Breast epithelium (tissue), 4 donors: ENCODE data around the gene AFAP1. TPM values are rescaled to one million over a fixed set of nuclear protein-coding genes. Genes with fewer than 3 reads are reported as not detected.
A peak's percentile ranks its signal among the peaks of the same experiment; 100 is the strongest.

Source experiments
- DNase-seq, 2 donors: peaks; one replicate each; pipeline ENCODE4 v3.0.0-alpha.2; 2019; ENCODE audit warnings: low spot score in 2 of 2
- H3K27ac ChIP-seq, 2 donors: fragments of 200-600 bp; sonication (generic) in 1 of 2; one replicate each; pipeline ENCODE4 v1.5.1; 2016 to 2019; ENCODE audit warnings: mild to moderate bottlenecking in 1 of 2
- H3K27me3 ChIP-seq, 2 donors: fragments of 200-600 bp; sonication (generic) in 1 of 2; one replicate each; pipeline versions ENCODE4 v1.5.1 to v1.6.0; 2017 to 2019; ENCODE audit warnings: control low read depth in 1 of 2, mild to moderate bottlenecking in 1 of 2
- H3K36me3 ChIP-seq: fragments of 200-600 bp; one replicate; pipeline ENCODE4 v1.5.1; 2019
- H3K4me1 ChIP-seq, 2 donors: fragments of 200-600 bp; sonication (generic); one replicate each; pipeline ENCODE4 v1.5.1; 2016 to 2019; ENCODE audit warnings: control low read depth in 1 of 2
- H3K4me3 ChIP-seq, 3 donors: fragments of 200-600 bp; sonication (generic); 1 replicate in 2 of 3; 2 replicates in 1 of 3; pipeline ENCODE4 v1.5.1; 2016 to 2019; ENCODE audit warnings: mild to moderate bottlenecking in 3 of 3, moderate library complexity in 2 of 3
- H3K9me3 ChIP-seq, 2 donors: fragments of 200-600 bp; sonication (generic) in 1 of 2; one replicate each; pipeline ENCODE4 v1.5.1; 2016 to 2019; ENCODE audit warnings: control low read depth in 1 of 2
- POLR2A ChIP-seq: fragments of 450-650 bp; IDR thresholded peaks from one replicate; pipeline ENCODE4 v1.6.1; 2016; ENCODE audit warnings: antibody characterized with exemption, mild to moderate bottlenecking, moderate library complexity
- POLR2AphosphoS5 ChIP-seq, 3 donors: sonication (generic); formaldehyde crosslinking; IDR thresholded peaks; one replicate each; pipeline ENCODE4 v1.6.1; 2017; ENCODE audit warnings: antibody characterized with exemption in 3 of 3
- intact Hi-C: fragments of 100-400 bp; cut with DNase I; formaldehyde crosslinking; loops from one replicate; pipeline ENCODE4 v1.15.1; 2023; ENCODE audit warnings: low total_unique reads
- total RNA-seq, 3 donors: library from RNA; depleted of rRNA; stranded (reverse); fragments of >200 nt; gene quantifications; one replicate each; pipeline ENCODE4 v1.1.0, GENCODE V29; 2016
- TF ChIP-seq, protein P1 (sequence below), 3 donors: fragments of 450-650 bp; IDR thresholded peaks; one replicate each; pipeline ENCODE4 v1.5.1; 2016 to 2017; ENCODE audit warnings: antibody characterized with exemption in 3 of 3, mild to moderate bottlenecking in 3 of 3, moderate library complexity in 3 of 3

AFAP1 gene
- total RNA-seq, 3 donors from 2014 or later: 14.5 to 21.6 (median 16.6) TPM

DNA sequence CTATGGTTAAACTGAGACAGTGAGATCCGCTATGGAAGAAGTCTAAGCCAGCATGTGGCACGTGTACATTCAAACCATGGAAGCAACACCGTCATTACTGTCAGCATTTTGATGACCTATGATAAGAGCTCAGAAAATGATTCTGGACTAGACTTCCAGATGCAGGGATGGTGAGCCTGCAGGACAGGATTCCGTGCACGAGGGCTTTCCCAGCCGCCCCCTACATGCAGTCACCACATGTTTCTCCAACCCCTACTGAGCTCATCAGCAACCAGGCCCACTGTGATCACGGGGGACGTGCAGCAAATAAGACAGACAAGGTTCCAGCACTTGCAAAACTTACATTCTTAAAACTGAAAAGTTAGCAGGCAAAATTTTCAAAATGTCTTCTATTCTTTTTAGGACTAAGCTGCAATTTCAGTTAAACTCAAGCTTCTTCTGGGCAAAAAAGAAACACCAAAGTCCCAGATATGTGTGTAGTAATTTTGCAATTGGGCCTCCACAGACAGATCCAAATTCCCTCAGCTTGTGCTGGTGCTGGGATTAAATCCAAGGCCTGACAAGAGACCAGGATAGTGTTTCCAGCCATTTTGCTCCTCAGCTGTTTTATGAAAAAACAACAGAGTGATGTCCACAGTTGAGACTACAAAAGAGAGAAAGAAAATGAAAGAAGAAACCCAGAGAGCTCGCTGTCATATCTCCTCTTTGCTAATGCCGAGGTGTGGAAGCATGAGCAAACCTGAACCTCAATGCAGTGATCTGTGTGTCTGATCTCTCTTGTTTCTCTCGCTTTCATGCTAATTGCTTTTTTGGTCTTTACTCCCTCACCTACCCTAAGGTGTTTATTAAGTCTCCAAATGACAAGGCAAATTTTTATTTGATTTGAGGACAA lies 118.2 kb downstream of the AFAP1 start:
- no peak for DNase-seq
- H3K27ac ChIP-seq: peak overlapping the region; percentile 17 to 45
- intact Hi-C loops: no loop called here
- H3K4me3 ChIP-seq: no peak overlapping the region
- TF ChIP-seq POLR2AphosphoS5 (IDR thresholded peaks at IDR 0.05) (no peak), POLR2A (no peak)
- TF ChIP-seq, protein P1, sequence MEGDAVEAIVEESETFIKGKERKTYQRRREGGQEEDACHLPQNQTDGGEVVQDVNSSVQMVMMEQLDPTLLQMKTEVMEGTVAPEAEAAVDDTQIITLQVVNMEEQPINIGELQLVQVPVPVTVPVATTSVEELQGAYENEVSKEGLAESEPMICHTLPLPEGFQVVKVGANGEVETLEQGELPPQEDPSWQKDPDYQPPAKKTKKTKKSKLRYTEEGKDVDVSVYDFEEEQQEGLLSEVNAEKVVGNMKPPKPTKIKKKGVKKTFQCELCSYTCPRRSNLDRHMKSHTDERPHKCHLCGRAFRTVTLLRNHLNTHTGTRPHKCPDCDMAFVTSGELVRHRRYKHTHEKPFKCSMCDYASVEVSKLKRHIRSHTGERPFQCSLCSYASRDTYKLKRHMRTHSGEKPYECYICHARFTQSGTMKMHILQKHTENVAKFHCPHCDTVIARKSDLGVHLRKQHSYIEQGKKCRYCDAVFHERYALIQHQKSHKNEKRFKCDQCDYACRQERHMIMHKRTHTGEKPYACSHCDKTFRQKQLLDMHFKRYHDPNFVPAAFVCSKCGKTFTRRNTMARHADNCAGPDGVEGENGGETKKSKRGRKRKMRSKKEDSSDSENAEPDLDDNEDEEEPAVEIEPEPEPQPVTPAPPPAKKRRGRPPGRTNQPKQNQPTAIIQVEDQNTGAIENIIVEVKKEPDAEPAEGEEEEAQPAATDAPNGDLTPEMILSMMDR (IDR thresholded peaks at IDR 0.05): no peak
- H3K9me3 ChIP-seq: no peaks in the 10 kb centered on the region
- H3K36me3 ChIP-seq: no peaks in the 10 kb centered on the region
- H3K27me3 ChIP-seq: no peaks in the 10 kb centered on the region
- no peaks in the 10 kb centered on the region for H3K4me1 ChIP-seq

DNA sequence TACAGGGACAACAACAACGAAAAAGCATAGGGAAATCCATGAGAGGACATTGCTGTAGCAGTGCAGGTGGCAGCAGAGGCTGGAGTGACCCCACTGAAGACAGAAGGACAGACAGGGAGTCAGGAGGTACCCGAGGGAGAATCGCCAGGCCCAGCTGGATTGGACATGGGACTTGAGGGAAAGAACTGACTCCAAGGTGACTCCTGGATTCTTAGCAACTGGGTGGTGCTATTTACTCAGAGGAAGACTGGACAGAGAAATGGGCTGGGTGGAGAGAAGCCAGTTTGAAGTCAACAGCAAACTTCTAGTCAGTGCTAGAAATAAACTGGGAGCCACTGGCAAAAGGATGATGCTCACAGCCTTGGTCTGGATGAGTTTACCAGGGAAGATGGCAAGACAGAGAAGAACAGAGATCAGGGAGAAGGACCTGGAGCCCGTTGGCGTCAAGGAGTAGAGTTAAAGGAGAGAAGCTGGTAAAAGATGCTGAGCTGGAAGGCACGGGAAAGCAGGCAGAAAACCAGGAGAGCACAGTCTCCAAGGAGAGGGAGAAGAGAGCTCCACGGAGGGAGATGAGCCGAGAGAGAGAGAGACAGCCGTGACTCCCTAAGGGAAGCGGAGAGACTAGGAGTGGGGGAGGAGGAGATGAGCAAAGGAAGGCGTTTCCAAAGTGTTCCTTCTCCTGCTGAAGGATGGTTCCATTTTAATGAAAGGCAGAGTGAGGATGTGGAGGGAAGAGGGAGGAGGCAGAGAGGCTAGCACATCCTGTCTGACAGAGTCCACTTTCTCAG lies 119.4 kb downstream of the AFAP1 start:
- Histone ChIP-seq H3K27me3 (no peaks in the 10 kb centered on the region), H3K36me3 (no peaks in the 10 kb centered on the region), H3K27ac (peak overlapping the region in 1 of 2 donors; percentile 54), H3K4me3 (no peak overlapping the region), H3K4me1 (no peaks in the 10 kb centered on the region), H3K9me3 (no peaks in the 10 kb centered on the region)
- TF ChIP-seq POLR2AphosphoS5 (IDR thresholded peaks at IDR 0.05): no peak
- no peak for TF ChIP-seq POLR2A
- TF ChIP-seq, protein P1 (IDR thresholded peaks at IDR 0.05): no peak
- no peak for DNase-seq
- intact Hi-C loops: no loop called here

DNA sequence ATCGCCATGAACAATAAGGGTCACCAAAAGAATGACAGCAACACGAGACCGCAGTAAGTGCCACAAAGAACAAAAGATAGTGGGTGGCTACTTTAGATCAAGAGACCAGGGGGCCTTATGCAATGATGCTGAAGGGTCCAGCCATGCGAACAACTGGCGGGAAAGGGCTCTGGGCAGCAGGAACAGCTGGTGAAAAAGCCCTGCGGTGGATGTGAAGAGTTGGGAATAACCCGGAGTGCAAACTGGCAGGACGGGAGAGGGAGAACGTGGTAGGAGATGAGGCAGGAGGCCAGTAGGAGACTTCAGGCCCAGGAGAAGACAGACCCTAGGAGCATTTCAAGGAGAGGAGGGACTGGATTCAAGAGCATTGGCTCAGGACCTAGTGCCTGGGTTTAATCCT lies 120.2 kb downstream of the AFAP1 start:
- intact Hi-C loops: no loop called here
- no peak overlapping the region for H3K27ac ChIP-seq
- no peaks in the 10 kb centered on the region for H3K9me3 ChIP-seq
- TF ChIP-seq, protein P1 (IDR thresholded peaks at IDR 0.05): no peak
- peaks cover 2% of the 10 kb centered on the region for H3K36me3 ChIP-seq
- H3K27me3 ChIP-seq: no peaks in the 10 kb centered on the region
- no peaks in the 10 kb centered on the region for H3K4me1 ChIP-seq
- no peak for DNase-seq
- no peak overlapping the region for H3K4me3 ChIP-seq

DNA sequence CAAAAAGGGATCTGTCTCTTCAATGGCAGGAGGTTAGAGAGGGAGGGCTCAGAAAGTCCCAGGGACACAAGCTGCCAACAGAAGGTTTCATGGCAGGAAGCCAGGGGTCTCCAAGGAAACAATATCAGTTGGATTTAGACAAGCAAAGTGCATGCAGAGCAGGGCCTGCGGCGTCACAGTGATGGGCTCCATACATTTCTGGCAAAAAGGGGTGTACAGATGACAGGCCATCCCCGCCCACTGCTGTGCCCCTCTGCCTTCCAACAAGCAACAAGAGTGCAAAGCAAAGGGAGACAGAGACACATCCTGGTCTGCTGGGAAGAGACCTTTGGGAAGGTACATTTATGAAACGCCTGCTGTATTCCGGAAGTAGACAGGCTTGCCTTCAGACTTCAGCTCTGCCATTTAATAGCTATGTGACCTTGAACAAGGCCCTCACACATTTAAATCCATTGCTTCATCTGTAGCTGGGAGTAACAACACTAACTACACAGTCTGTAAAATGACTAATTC lies 121.2 kb downstream of the AFAP1 start:
- DNase-seq: no peak
- H3K27me3 ChIP-seq: no peaks in the 10 kb centered on the region
- H3K4me1 ChIP-seq: no peaks in the 10 kb centered on the region
- TF ChIP-seq POLR2AphosphoS5 (IDR thresholded peaks at IDR 0.05) (no peak), POLR2A (no peak)
- TF ChIP-seq, protein P1 (IDR thresholded peaks at IDR 0.05): no peak
- H3K4me3 ChIP-seq: no peak overlapping the region
- no peak overlapping the region for H3K27ac ChIP-seq
- intact Hi-C loops: no loop called here
- peaks cover 4% of the 10 kb centered on the region for H3K36me3 ChIP-seq
- H3K9me3 ChIP-seq: no peaks in the 10 kb centered on the region
